ENCODE results near the gene WDR91.

DNA sequence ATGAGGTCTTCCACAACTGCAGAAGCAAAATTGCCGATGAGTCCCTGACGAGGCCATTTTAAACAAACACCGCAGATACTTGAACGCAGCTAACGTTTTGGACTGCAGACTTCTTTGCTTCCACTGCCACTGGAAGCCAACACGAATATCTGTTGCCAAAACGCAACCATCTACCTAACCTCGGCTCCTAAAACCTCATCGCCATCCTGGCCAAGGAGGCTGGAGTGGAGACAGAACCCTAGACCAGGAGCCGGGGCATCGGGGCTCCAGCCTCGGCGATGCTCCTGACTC is 493 bp downstream of the WDR91 start:
- TF ChIP-seq POLR2AphosphoS5 (IDR thresholded peaks at IDR 0.05) = no peak
- TF ChIP-seq CTCF (IDR thresholded peaks at IDR 0.05) = no peak
- no peak for TF ChIP-seq POLR2A (IDR thresholded peaks at IDR 0.05)
